Right atrium auricular region (tissue), 2 donors: Measurements from ENCODE around the gene SYNE2. TPM values are rescaled to one million over a fixed set of nuclear protein-coding genes. Genes with fewer than 3 reads are reported as not detected.

Experiments
- DNase-seq: peaks from one replicate; pipeline ENCODE4 v3.0.0-alpha.2; 2019; ENCODE audit warnings: low spot score
- H3K27ac ChIP-seq, 2 donors: fragments of 200-600 bp; sonication (generic); 1 replicate in 1 of 2; 2 replicates in 1 of 2; pipeline ENCODE4 v1.5.1; 2016 to 2019
- H3K27me3 ChIP-seq, 2 donors: fragments of 200-600 bp; sonication (generic); one replicate each; pipeline versions ENCODE4 v1.5.1 to v1.6.0; 2017 to 2019
- H3K36me3 ChIP-seq: fragments of 200-600 bp; sonication (generic); one replicate; pipeline ENCODE4 v1.5.1; 2016
- H3K4me1 ChIP-seq, 2 donors: fragments of 200-600 bp; sonication (generic); one replicate each; pipeline versions ENCODE4 v1.5.1 to v1.6.0; 2017 to 2019
- H3K4me3 ChIP-seq, 2 donors: fragments of 200-600 bp; sonication (generic); 1 replicate in 1 of 2; 2 replicates in 1 of 2; pipeline ENCODE4 v1.5.1; 2017 to 2019; ENCODE audit warnings: mild to moderate bottlenecking in 1 of 2, moderate library complexity in 1 of 2
- H3K9me3 ChIP-seq, 2 donors: fragments of 200-600 bp; sonication (generic); one replicate each; pipeline ENCODE4 v1.5.1; 2019
- CTCF ChIP-seq, 2 donors: fragments of 200-600 bp; sonication (generic); IDR thresholded peaks; one replicate each; pipeline ENCODE4 v1.5.1; 2019; ENCODE audit warnings: antibody characterized with exemption in 2 of 2
- total RNA-seq, 2 donors: library from RNA; depleted of rRNA; stranded (reverse); fragments of >200 nt; gene quantifications; one replicate each; pipeline ENCODE4 v1.1.0, GENCODE V29; 2016

SYNE2 gene
- total RNA-seq, 2 donors from 2014 or later: 149 to 202 TPM

- Histone ChIP-seq H3K4me1 (no peaks in the 10 kb centered on the region), H3K4me3 (no peak overlapping the region), H3K36me3 (peaks cover 53% of the 10 kb centered on the region), H3K27me3 (no peaks in the 10 kb centered on the region), H3K27ac (no peak overlapping the region), H3K9me3 (no peaks in the 10 kb centered on the region)
- no peak for TF ChIP-seq CTCF (IDR thresholded peaks at IDR 0.05)
- no peak for DNase-seq
Measured at GRCh38 chr14:64229489-64229888, 376.7 kb downstream of the SYNE2 start.

GRCh38 chr14:64232095-64232838, 379.5 kb downstream of the SYNE2 start:
- no peak overlapping the region for H3K4me3 ChIP-seq
- peak overlapping the region; percentile 65 to 77 for H3K27ac ChIP-seq
- TF ChIP-seq CTCF (IDR thresholded peaks at IDR 0.05): no peak
- peaks cover 28% of the 10 kb centered on the region for H3K36me3 ChIP-seq
- peaks cover 0 to 3% of the 10 kb centered on the region in 2 donors for H3K4me1 ChIP-seq
- no peak for DNase-seq
- no peaks in the 10 kb centered on the region for H3K9me3 ChIP-seq
- no peaks in the 10 kb centered on the region for H3K27me3 ChIP-seq

GRCh38 chr14:64232944-64233343, 380.1 kb downstream of the SYNE2 start:
- no peak for DNase-seq
- Histone ChIP-seq H3K27ac (peak overlapping the region; percentile 65 to 77), H3K4me1 (peaks cover 0 to 3% of the 10 kb centered on the region in 2 donors), H3K36me3 (peaks cover 21% of the 10 kb centered on the region), H3K27me3 (no peaks in the 10 kb centered on the region), H3K9me3 (no peaks in the 10 kb centered on the region), H3K4me3 (no peak overlapping the region)
- no peak for TF ChIP-seq CTCF (IDR thresholded peaks at IDR 0.05)

- Histone ChIP-seq H3K27ac (peak overlapping the region in 1 of 2 donors; percentile 65), H3K4me3 (no peak overlapping the region), H3K36me3 (peaks cover 14% of the 10 kb centered on the region), H3K9me3 (no peaks in the 10 kb centered on the region), H3K4me1 (peaks cover 0 to 3% of the 10 kb centered on the region in 2 donors), H3K27me3 (no peaks in the 10 kb centered on the region)
- TF ChIP-seq CTCF (IDR thresholded peaks at IDR 0.05): no peak
- DNase-seq: no peak
Measured at GRCh38 chr14:64233531-64234190, 380.9 kb downstream of the SYNE2 start.

DNA sequence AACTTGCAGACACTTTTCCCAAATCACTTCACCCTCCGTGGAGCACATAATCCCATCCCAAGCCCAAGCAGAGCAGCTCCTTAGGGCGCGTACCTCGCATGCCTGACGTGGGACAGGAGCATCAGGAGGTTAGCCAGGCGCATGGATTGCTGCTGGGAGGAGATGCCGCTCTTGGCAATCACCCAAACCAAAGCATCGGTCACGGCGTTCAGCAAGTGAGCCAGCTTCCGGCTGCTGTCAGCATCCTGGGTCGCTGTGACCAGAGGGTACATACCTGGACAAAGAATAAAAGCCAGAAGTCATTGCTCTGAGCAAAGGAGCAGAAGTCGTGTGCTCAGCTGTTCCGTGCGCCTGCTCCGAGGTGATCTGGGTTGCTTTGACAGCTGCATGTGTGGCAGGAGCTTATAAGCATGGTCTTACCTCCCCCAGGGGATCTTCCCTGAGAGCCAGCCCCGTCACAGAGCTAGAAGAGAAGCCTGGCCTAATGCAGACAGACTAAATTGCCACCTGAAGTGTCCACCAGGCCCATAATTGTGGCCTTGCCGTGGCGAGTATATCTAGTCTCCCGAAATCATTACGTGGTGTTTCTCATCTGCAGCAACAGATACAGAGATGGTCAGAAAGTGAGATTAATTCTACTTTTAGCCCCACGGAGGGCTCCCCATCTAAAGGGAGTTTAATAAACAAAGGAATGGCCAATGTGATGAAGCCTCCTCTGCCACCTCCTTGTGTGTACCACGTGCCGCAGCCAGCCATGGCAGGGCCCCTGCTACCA, 382.3 kb downstream of the SYNE2 start:
- Histone ChIP-seq H3K4me1 (peaks cover 0 to 3% of the 10 kb centered on the region in 2 donors), H3K4me3 (no peak overlapping the region), H3K36me3 (peaks cover 6% of the 10 kb centered on the region), H3K27me3 (no peaks in the 10 kb centered on the region), H3K27ac (no peak overlapping the region), H3K9me3 (no peaks in the 10 kb centered on the region)
- DNase-seq: no peak
- TF ChIP-seq CTCF (IDR thresholded peaks at IDR 0.05): no peak
